Activated T-cell treated with anti-CD3 and anti-CD28 coated beads for 1 hour (primary cell): Measurements from ENCODE around the gene MKI67.
"Not testable (repeated sequence)": the region's sequence is repeated elsewhere in the genome, so short reads cannot be mapped to it uniquely, and the experiment has no call there.

Experiments used
- DNase-seq: peaks from one replicate; pipeline ENCODE4 v3.0.0-alpha.2; 2020; ENCODE audit warnings: low read depth

Gene MKI67

DNA sequence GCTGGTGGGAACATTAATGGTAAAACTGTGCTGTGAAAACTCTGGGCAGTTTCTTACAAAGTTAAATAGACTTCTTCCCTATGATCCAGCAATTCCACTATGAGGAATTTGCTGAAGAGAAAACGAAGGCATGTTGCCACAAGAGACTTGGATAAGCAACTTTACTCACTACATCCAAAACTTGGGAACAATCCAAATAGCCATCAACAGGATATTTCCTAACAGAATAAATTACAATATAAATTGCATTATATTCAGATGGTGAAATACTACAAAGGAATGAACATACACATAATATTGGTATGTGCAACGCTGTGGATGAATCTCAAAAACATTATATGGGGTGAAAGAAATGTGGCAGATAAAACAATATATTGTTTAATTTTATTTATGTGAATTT lies 21.4 kb upstream of the MKI67 start:
- no peak for DNase-seq

GRCh38 chr10:128147064-128147463 lies 20.8 kb upstream of the MKI67 start:
- DNase-seq: no peak

GRCh38 chr10:128144547-128144946 lies 18.3 kb upstream of the MKI67 start:
- no peak for DNase-seq

GRCh38 chr10:128143531-128143930 lies 17.3 kb upstream of the MKI67 start:
- no peak for DNase-seq

DNA sequence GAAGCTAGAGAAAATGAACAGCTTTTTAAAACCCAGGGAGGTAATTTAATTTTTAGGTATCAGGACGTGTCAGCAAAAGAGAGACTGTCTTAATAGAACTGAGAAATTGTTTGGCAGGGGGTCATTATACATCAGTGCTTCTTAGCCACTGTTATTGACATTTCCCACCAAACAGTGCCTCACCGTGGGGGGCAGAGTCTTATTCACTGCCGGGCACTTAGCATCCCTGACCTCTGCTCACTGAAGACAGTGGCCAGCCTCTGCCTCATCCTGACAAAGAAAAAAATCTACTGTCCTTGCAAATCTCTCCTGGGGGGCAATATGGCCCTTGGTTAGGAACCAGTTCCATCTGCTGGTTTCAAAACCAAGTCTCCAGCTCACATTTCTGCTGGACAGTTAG lies 14.2 kb upstream of the MKI67 start:
- no peak for DNase-seq

DNA sequence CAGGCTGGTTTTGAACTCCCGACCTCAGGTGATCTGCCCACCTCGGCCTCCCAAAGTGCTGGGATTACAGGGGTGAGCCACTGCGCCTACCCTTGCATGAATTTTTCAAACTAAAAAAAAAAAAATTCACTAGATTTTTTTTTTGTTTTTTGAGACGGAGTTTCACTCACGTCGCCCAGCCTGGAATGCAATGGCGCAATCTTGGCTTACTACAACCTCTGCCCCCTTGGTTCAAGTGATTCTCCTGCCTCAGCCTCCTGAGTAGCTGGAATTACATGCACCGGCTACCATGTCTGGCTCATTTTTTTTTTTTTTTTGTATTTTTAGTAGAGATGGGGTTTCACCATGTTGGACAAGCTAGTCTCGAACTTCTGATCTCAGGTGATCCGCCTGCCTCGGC lies 12.2 kb upstream of the MKI67 start:
- DNase-seq: not testable (repeated sequence)

DNA sequence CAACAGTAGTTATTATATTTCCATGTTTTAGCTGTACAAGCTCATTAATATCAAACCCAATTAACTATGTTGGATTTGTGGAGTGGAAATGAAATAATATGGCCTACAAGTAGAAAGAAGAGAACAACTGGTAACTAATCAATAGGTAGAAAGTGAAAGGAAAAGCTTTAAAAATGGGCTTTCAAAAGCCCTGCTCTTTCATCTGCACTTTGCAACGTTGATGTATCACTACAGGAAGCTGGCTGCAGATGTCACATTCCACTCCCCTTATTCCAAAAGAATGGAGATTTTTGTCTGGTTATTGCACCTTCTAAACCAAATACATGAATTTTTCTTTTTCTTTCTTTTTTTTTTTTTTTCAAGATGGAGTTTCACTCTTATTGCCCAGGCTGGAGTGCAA lies 11.7 kb upstream of the MKI67 start:
- DNase-seq: no peak

DNA sequence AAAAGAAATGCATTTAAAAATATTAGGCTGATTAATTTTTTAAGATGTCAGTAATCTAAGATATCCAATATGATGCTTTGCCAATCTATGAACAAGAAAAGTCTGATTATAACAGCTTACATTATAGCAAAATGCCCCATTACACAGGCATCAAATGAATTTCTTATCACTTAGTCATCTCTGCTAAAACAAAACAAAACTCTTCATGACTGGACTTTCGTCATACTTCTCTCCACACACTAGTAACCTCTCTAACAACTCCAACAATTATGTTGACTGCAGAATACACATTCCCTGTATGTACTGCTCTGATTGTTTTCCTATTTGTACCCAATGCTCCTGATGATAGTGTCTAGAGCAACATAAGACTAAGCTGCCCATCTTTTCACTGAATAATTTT lies 3.8 kb upstream of the MKI67 start:
- no peak for DNase-seq

GRCh38 chr10:128128582-128128981 lies 2.4 kb upstream of the MKI67 start:
- DNase-seq: no peak

DNA sequence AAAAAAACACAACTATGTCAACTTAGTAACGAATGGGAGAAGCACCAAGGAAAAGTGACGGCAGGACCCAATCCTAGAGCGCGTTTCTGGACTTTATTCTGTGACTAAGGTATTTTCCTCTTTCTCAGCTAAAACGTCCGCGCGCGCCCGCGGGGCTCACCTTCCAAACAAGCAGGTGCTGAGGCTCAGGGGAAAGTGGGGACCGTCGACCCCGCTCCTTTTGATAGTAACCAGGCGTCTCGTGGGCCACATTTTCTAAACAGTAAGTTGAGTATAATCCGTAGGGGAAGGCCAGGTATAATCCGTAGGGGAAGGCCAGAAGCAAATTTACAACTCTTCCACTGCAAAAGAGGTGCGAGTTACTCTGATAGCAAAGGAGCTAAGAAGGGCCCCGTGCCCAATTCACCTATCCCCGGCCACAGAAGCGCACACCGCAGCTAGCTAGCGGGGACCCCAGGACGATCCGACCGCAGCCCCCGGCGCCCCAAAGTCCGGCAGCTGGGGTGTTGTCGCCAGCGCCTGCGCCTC lies 743 bp downstream of the MKI67 start:
- DNase-seq: no peak

GRCh38 chr10:128124813-128125403 lies 1.3 kb downstream of the MKI67 start:
- DNase-seq: no peak

GRCh38 chr10:128123846-128124245 lies 2.4 kb downstream of the MKI67 start:
- no peak for DNase-seq

GRCh38 chr10:128122931-128123330 lies 3.3 kb downstream of the MKI67 start:
- no peak for DNase-seq

GRCh38 chr10:128121750-128122412 lies 4.3 kb downstream of the MKI67 start:
- no peak for DNase-seq

DNA sequence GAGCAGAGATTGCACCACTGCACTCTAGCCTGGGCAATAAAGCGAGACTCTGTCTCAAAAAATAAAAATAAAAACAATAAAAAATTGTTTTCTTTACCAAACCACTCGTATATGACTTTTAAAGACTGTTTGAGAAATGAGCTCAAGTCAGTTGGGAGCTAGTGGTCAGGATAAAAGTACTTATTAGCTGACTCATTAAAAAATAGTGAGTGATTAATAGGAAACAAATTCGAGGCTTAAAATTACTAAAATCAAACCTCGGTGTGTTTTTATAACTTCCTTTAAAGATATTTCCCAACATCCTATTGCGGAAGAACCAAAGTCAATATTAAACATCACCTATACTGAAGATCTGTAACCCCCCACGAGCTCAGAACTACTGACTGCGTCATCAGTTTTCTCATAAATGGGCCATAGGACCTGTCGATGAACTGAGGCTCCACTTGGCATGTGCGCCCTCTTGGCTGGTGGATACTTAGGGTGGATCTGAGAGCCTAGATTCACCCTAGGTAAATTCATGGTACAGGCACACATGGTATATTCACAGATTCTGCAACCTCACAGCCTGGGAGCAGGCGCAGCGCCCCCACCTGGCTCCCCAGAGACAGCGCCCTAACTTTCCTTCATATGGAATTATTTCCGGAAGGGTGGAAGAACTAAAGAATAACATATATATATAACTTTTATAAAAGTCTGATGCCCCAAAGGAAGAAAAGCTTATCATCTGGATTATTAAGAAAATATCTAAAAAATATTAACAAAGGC lies 9.2 kb downstream of the MKI67 start:
- DNase-seq: no peak

- no peak for DNase-seq
Measured at GRCh38 chr10:128116187-128116586, 10.0 kb downstream of the MKI67 start.

DNA sequence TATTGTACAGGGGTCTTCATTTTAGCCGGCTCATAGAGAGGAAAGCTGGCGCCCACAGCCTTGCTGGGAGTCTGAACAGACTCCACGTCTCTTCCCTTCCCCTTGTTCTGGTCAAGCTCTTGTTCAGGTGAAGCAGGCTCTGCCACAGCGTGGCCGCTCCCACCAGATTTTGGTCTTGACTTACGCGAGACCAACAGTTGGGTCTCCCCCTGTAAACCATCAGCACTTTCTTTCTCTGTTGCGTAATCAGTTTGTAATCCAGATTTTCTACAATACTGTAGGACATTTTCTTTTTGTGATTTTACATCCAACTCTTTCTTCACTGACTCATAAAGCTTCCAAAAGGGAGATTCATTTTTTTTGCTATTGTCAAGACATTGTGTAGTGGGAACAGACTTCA lies 10.9 kb downstream of the MKI67 start:
- no peak for DNase-seq

DNA sequence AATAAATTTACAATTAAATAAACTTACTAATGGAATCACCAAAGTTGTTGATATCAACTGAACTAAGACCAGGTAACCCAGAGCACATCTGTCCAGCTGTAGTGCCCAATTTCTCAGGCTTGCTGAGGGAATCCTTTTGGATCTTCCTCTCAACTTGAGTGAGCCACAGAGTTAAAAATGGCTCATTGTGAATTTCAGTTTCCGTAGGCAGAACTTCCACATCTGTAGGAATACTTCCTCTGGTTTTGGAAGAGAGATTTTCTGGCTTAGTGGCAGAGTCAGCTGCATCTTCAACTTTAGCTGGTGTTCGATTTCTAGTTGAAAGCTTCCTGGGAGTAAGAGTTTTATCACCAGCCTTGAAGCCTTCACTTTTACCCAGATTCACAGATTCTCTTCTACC lies 11.3 kb downstream of the MKI67 start:
- no peak for DNase-seq

GRCh38 chr10:128113026-128113425 lies 13.2 kb downstream of the MKI67 start:
- no peak for DNase-seq

- DNase-seq: no peak
Measured at GRCh38 chr10:128111696-128112095, 14.5 kb downstream of the MKI67 start.

GRCh38 chr10:128110339-128110738 lies 15.9 kb downstream of the MKI67 start:
- no peak for DNase-seq

DNA sequence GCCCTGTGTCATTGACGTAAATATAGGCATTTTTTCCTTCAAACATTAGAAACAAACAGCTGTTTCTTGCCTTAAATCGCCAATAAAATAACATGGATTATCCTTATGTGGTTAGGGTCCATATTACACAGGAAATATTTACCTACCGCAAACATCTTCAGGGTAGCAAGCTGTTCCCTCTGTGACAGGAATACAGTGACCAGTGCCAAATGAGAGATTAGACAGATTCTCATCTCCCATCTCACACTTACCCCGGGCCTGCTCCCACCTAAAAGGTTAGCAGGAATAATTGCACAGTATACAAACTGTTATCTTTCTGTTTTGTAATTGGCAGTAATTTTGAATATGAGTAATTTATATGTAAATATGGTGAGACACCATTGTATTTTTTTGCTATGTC lies 16.5 kb downstream of the MKI67 start:
- no peak for DNase-seq

GRCh38 chr10:128105383-128105782 lies 20.8 kb downstream of the MKI67 start:
- no peak for DNase-seq
